ENCODE measurements around the gene TMEM17.
"Not testable (repeated sequence)": the region's sequence is repeated elsewhere in the genome, so short reads cannot be mapped to it uniquely, and the experiment has no call there.

The TMEM17 gene, protein sequence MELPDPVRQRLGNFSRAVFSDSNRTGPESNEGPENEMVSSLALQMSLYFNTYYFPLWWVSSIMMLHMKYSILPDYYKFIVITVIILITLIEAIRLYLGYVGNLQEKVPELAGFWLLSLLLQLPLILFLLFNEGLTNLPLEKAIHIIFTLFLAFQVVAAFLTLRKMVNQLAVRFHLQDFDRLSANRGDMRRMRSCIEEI

DNA sequence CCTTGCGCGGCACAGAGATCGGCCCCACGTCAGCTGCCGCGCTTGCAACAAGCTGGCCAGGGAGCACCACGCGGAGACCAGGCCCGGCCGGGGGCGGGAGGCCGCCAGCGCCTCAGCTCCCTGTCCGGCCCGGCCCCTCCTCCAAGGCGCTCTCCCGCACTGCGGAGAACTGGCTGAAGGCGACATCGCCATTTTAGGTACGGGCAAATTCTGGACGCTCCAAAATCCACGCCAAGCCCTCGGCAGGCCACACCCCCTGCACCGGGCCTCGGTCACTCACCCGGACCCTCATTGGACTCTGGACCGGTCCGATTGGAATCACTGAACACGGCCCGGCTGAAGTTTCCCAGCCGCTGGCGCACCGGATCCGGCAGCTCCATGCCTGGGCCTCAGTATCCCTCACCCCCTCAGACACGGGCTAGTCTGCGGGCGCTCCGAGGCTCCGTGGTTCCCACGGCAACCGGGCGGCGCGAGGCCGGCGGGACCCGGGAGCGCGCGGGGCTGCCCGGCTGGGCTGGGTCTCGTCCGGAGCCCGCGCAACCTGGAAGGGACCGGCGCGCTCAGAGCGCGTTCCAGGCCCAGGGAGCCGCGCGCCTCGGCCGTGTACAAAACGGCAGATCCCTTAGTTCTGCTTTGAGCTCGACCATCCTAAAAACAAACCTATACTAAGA lies at the start of gene TMEM17:
Gene TMEM17, minus strand, starts transcription at position 446 of the 671 bp plus-strand sequence. Its CDS starts 66 bp downstream, at position 380.
- intact Hi-C loops (cut with micrococcal nuclease) = loop anchor here (2.0 to 10.0 kb wide), 2 partner anchors 199 to 741 kb away; partner anchors contain the start of gene EHBP1
- no peaks in the 10 kb centered on the region for H3K27me3 Mint-ChIP-seq
- H3K27ac Mint-ChIP-seq = peak within 1 kb of the TSS; percentile 82
- peak within 1 kb of the TSS; percentile 83 for H3K4me3 Mint-ChIP-seq
- no peaks in the 10 kb centered on the region for H3K36me3 Mint-ChIP-seq (ENCODE audit: low read depth)
- H3K9me3 Mint-ChIP-seq = no peaks in the 10 kb centered on the region
- H3K4me1 Mint-ChIP-seq (ENCODE audit: low read depth) = peaks cover 16% of the 10 kb centered on the region

DNA sequence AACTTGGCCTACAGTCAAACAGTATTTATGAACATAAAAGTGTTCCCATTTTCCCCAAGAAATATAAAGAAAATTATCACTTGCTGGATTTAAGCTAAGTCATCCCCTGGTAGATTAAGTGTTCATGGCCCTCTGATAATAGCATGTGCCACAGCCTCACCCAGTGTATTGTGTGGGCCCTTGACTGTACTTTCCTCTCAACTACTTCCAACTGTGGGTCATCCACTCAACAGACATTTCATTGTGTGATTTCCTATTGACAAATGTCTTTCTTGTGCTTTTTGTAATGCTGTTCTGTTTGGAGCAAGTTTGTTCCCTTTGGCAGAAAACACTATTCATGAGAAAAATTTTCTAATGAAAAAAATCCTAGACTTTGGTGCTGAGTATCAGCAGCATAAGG lies 48.4 kb upstream of the TMEM17 start:
- no peak overlapping the region for H3K4me3 Mint-ChIP-seq
- intact Hi-C loops (cut with micrococcal nuclease) = no loop called here
- H3K27ac Mint-ChIP-seq = no peak overlapping the region
- H3K4me1 Mint-ChIP-seq (ENCODE audit: low read depth) = no peaks in the 10 kb centered on the region
- no peaks in the 10 kb centered on the region for H3K36me3 Mint-ChIP-seq (ENCODE audit: low read depth)
- H3K27me3 Mint-ChIP-seq = no peaks in the 10 kb centered on the region
- H3K9me3 Mint-ChIP-seq = no peaks in the 10 kb centered on the region

DNA sequence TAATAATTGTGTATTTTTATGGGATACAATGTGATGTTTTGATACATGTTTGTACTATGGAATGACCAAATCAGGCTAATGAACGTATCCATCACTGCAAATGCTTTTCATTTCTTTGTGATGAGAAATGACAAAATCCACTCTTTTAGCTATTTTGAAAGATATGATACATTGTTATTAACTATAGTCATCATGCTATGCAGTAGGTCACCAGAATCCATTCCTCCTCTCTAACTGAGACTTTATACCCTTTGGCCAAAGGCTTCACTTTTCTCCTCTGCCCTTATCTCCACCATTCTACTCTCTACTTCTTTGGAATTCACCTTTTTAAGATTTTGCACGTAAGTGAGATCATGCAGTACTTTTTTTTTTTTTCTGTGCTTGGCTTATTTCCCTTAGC lies 44.5 kb upstream of the TMEM17 start:
- intact Hi-C loops (cut with micrococcal nuclease) = no loop called here
- Mint-ChIP-seq H3K27me3 (no peaks in the 10 kb centered on the region), H3K9me3 (no peaks in the 10 kb centered on the region)

DNA sequence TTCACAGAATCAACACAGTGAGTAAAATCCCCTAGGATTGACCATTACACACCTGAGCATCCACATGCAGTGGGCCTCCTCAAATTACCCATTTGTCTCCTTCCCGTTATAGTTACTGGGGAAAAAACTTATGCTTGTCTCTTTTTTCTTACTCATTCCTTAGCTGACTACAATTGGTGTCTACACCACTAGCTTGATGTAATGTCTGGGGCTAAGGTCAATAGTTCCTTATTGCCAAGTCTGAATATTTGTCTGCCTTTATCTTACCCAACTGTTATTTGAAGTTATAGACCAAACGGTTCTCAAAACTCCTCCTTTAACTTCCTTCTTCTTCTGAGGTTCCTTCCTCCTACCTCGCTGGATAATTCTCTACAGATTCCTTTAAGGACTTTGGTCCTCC lies 41.9 kb upstream of the TMEM17 start:
- Mint-ChIP-seq H3K36me3 (ENCODE audit: low read depth) (no peaks in the 10 kb centered on the region), H3K27ac (no peak overlapping the region), H3K9me3 (no peaks in the 10 kb centered on the region), H3K4me3 (no peak overlapping the region), H3K4me1 (ENCODE audit: low read depth) (no peaks in the 10 kb centered on the region), H3K27me3 (no peaks in the 10 kb centered on the region)
- intact Hi-C loops (cut with micrococcal nuclease) = no loop called here

More for the DNA sequence above, 44.5 kb upstream of the TMEM17 start:
- Mint-ChIP-seq H3K27ac (no peak overlapping the region), H3K4me1 (ENCODE audit: low read depth) (no peaks in the 10 kb centered on the region), H3K36me3 (ENCODE audit: low read depth) (no peaks in the 10 kb centered on the region), H3K4me3 (no peak overlapping the region)

DNA sequence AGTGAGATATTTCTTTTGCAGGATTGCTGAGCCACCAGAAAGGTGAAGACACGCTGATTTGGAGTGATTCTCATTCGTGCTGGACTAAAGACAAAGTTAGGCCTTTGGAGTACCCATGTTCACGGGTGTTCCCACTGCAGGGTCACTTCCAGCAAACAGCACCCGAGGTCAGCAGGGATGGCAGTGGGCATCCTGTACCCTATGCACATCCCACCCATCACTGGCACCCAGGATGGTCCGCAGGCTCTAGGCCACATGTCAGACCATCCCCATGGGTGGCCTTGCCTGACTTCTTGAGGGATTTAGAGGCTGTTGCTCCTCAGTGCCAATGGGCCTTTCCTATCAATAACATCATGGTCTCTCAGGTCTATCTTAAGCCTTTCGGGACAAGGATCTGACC lies 39.3 kb upstream of the TMEM17 start:
- H3K27me3 Mint-ChIP-seq = no peaks in the 10 kb centered on the region
- intact Hi-C loops (cut with micrococcal nuclease) = no loop called here
- H3K27ac Mint-ChIP-seq = no peak overlapping the region
- H3K36me3 Mint-ChIP-seq (ENCODE audit: low read depth) = no peaks in the 10 kb centered on the region
- no peak overlapping the region for H3K4me3 Mint-ChIP-seq
- no peaks in the 10 kb centered on the region for H3K4me1 Mint-ChIP-seq (ENCODE audit: low read depth)
- no peaks in the 10 kb centered on the region for H3K9me3 Mint-ChIP-seq

DNA sequence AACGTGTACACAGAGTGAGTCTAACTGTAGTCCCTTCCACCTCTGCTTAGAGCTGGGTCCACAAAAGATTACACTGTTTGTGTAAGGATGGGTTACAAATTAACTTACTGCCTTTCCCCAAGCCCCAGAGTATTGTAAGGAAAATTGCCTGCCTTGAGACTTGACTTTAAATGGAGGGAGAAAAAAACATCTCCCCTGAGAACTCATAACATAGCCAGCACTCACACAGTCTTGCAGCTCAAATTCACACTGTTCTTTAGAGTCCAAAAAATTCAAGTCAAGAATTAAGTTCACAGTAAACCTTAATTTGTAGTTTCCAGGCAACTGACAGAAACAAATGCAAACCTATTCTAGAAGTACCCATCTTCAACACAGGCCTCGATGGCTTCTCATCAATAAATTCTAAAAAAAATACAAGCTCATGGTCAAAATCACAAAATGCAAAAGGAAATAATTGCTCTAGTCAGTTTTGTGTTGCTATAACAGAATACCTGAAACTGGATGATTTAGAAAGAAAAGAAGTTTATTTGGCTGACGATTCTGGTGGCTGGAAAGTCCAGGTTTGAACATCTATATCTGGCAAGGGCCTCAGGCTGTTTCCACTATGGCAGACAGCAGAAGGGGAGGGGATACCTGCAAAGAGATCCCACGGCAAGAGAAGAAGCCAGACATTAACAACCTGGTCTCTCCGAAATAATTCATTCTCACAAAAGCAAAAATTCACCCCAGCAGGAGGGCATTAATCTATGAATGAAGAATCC lies 34.6 kb upstream of the TMEM17 start:
- intact Hi-C loops (cut with micrococcal nuclease) = no loop called here
- no peaks in the 10 kb centered on the region for H3K4me1 Mint-ChIP-seq (ENCODE audit: low read depth)
- no peaks in the 10 kb centered on the region for H3K9me3 Mint-ChIP-seq

DNA sequence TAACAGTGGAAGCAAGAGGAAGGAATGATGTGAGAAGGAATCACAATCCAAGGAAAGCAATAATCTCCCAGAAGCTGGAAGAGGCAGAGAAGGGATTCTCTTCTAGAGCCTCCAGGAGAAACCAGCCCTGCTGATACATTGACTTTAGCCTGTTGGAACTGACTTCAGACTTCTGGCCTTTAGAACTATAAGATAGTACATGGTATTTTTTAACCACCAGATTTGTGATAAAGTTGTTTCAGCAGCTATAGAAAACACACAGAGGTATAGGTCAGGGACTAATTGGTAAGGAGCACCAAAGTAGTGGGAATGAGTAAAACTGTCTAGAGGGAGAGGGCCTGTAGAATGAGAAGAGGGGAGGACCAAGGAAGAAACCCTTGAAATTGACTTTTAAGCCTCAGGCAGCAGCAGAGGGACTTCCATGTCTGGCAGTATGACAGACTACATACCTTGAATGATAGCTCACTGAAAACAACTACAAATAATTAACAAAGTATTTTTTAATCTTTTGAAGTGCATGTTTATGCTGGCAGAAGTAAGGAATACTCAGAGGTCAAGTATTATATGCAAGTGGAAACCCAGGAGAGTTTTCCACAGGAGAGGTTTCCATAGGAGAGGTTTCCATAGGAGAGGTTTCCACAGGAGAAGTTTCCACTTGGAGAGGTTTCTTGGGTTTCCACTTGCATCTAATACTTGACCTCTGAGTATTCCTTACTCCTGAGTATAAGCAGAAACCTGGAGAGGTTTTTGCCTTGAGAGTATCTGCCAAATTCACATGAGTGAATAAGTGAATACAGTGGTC lies 33.8 kb upstream of the TMEM17 start:
- no peaks in the 10 kb centered on the region for H3K36me3 Mint-ChIP-seq (ENCODE audit: low read depth)
- H3K9me3 Mint-ChIP-seq = peaks cover 5% of the 10 kb centered on the region
- no peak overlapping the region for H3K4me3 Mint-ChIP-seq
- no peaks in the 10 kb centered on the region for H3K4me1 Mint-ChIP-seq (ENCODE audit: low read depth)
- no peaks in the 10 kb centered on the region for H3K27me3 Mint-ChIP-seq
- H3K27ac Mint-ChIP-seq = no peak overlapping the region
- intact Hi-C loops (cut with micrococcal nuclease) = no loop called here

More for the DNA sequence above, 34.6 kb upstream of the TMEM17 start:
- Mint-ChIP-seq H3K27ac (no peak overlapping the region), H3K4me3 (no peak overlapping the region), H3K36me3 (ENCODE audit: low read depth) (no peaks in the 10 kb centered on the region), H3K27me3 (no peaks in the 10 kb centered on the region)

DNA sequence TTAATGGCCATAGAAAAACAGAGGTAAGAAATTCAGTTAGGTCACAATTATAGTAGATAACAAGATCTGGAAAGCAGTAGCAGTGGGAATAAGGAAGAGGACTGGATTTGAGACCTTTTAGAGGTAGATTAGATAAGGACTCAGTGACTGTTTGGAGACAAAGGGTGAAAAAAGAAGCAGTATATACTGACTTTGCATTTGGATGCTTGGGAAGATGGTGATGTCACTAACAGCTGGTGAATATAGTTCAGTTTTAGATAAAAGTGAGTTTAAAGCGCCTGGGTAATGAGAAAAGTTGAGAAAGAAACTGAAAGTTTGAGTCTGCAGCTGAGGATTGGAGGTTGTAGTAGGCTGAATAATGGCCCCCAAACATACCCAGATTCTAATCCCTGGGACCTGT lies 32.8 kb upstream of the TMEM17 start:
- intact Hi-C loops (cut with micrococcal nuclease) = no loop called here
- H3K4me3 Mint-ChIP-seq = no peak overlapping the region
- H3K9me3 Mint-ChIP-seq = peaks cover 13% of the 10 kb centered on the region
- H3K27me3 Mint-ChIP-seq = no peaks in the 10 kb centered on the region
- no peaks in the 10 kb centered on the region for H3K36me3 Mint-ChIP-seq (ENCODE audit: low read depth)
- no peaks in the 10 kb centered on the region for H3K4me1 Mint-ChIP-seq (ENCODE audit: low read depth)
- H3K27ac Mint-ChIP-seq = no peak overlapping the region

DNA sequence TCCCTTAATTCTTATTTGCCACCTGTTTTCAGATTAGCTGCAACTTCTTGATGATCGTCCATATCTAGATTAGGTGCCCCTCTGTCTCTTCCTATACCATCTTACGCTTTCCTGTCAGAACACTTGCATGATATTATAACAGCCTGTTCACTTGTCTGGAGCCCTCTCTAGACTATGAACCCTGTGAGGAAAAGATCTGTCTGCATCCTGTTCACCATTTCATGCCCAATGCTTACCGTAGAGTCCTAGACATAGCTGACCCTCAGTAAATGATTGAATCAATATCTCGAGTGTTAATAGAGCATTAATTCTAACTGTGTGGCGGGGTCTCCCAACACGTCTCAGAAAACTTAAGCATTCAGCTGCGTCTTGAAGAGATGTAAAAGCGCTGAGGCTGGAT lies 31.8 kb upstream of the TMEM17 start:
- peaks cover 23% of the 10 kb centered on the region for H3K9me3 Mint-ChIP-seq
- no peaks in the 10 kb centered on the region for H3K36me3 Mint-ChIP-seq (ENCODE audit: low read depth)
- intact Hi-C loops (cut with micrococcal nuclease) = no loop called here
- H3K27me3 Mint-ChIP-seq = no peaks in the 10 kb centered on the region
- no peaks in the 10 kb centered on the region for H3K4me1 Mint-ChIP-seq (ENCODE audit: low read depth)
- H3K4me3 Mint-ChIP-seq = no peak overlapping the region
- H3K27ac Mint-ChIP-seq = no peak overlapping the region

DNA sequence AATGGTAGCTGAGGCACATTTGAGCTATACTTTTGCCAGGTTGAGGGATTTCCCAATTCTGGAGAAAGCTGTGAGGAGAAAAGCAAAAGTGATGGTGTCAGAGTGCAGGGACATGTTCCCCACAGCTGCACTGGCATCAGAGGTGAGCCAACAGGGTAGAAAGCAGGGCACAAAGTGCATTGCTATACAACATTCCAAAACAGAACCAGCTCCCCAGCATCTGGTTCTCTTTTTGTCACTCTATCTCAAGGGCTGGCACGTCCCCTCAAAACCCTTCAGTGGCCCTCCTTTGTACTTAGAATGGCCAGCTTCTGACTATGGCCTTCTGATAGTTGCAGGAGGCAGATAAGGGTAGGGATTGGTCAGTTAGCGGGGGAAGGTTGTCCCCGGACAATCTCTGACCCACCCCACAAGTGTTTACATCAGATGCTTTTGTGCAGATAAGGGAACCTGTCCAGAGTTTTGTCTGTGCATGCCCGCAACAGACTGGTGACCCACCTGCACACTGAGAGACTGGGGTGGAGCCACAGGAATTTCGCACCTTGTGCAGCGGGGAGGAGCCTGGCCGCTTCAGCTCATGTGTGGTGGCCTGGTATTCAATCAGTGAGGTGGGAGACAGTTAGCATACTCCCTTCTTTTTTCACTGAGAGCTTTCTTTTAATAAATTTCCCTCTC lies 31.0 kb upstream of the TMEM17 start:
- intact Hi-C loops (cut with micrococcal nuclease) = no loop called here
- peaks cover 31% of the 10 kb centered on the region for H3K9me3 Mint-ChIP-seq
- no peak overlapping the region for H3K27ac Mint-ChIP-seq
- no peak overlapping the region for H3K4me3 Mint-ChIP-seq
- no peaks in the 10 kb centered on the region for H3K4me1 Mint-ChIP-seq (ENCODE audit: low read depth)
- no peaks in the 10 kb centered on the region for H3K36me3 Mint-ChIP-seq (ENCODE audit: low read depth)
- no peaks in the 10 kb centered on the region for H3K27me3 Mint-ChIP-seq

DNA sequence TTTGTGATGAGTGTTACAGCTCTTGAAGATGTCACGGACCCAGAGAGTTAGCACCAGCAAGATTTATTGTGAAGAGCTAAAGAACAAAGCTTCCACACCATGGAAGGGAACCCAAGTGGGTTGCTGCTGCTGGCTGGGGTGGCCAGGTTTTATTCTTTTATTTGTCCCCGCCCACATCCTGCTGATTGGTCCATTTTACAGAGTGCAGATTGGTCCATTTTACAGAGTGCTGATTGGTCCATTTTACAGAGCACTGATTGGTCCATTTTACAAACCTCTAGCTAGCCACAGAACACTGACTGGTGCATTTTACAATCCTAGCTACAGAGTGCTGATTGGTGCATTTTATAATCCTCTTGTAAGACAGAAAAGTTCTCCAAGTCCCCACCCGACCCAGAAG lies 29.5 kb upstream of the TMEM17 start:
- intact Hi-C loops (cut with micrococcal nuclease); H3K27me3 Mint-ChIP-seq; H3K27ac Mint-ChIP-seq; H3K4me1 Mint-ChIP-seq (ENCODE audit: low read depth); H3K4me3 Mint-ChIP-seq; H3K36me3 Mint-ChIP-seq (ENCODE audit: low read depth): not testable (repeated sequence)
- peaks cover 33% of the 10 kb centered on the region for H3K9me3 Mint-ChIP-seq

DNA sequence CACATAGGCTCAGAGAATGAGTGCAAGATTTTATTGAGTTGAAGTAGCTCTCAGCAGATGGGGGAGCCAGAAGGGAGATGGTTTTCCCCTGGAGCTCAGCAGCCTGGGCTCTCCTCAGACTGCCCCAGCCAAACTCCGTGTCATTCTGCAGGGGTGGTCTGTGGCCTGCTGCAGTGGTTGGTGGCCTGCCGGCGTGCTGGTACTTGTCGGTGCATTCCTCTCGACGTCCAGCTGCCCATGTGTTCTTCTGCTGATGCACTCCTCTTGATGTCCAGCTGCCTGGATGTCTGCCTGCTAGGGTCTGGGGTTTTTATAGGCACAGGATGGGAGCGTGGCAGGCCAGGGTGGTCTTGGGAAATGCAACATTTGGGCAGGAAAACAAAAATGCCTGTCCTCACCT lies 25.6 kb upstream of the TMEM17 start:
- Mint-ChIP-seq H3K36me3 (ENCODE audit: low read depth) (no peaks in the 10 kb centered on the region), H3K4me1 (ENCODE audit: low read depth) (no peaks in the 10 kb centered on the region), H3K27me3 (no peaks in the 10 kb centered on the region), H3K27ac (no peak overlapping the region), H3K4me3 (no peak overlapping the region), H3K9me3 (peaks cover 33% of the 10 kb centered on the region)
- intact Hi-C loops (cut with micrococcal nuclease) = no loop called here

DNA sequence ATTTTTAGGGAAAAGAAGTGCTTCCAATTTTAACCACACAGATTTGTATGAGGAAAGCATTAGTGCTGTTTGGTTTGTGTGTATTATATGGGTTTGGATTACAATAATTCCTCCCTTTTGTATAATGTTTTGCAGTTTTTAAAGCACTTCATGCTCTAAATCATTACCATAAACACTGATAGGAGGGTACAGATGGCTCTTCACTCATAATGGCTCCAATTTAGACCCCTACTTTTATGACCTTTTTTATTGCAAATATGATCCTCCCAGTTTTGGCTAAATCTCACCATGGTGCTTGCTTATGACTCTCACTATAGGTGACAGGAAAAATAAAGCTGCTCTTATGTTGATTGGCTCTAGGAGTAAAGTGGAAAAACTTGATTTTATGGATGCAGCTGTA lies 23.8 kb upstream of the TMEM17 start:
- no peak overlapping the region for H3K27ac Mint-ChIP-seq
- H3K9me3 Mint-ChIP-seq = peaks cover 28% of the 10 kb centered on the region
- no peaks in the 10 kb centered on the region for H3K36me3 Mint-ChIP-seq (ENCODE audit: low read depth)
- no peaks in the 10 kb centered on the region for H3K27me3 Mint-ChIP-seq
- no peaks in the 10 kb centered on the region for H3K4me1 Mint-ChIP-seq (ENCODE audit: low read depth)
- intact Hi-C loops (cut with micrococcal nuclease) = no loop called here
- no peak overlapping the region for H3K4me3 Mint-ChIP-seq
